Sigmoid colon (tissue), 4 donors: Measurements from ENCODE around the gene PRDM11.

Experiments used
- CTCF ChIP-seq, 4 experiments: fragments of 450-650 bp in 3 of 4; fragments of 200-600 bp in 1 of 4; IDR thresholded peaks; one replicate each; pipeline ENCODE4 v1.5.1; 2016 to 2019; ENCODE audit warnings: antibody characterized with exemption in 4 of 4, mild to moderate bottlenecking in 3 of 4, moderate library complexity in 2 of 4
- EP300 ChIP-seq, 4 donors: sonication (generic); formaldehyde crosslinking; IDR thresholded peaks; one replicate each; pipeline ENCODE4 v1.6.1; 2017; ENCODE audit warnings: antibody characterized with exemption in 4 of 4
- POLR2AphosphoS5 ChIP-seq, 4 donors: sonication (generic); formaldehyde crosslinking; IDR thresholded peaks; one replicate each; pipeline ENCODE4 v1.6.1; 2017; ENCODE audit warnings: antibody characterized with exemption in 4 of 4

- TF ChIP-seq CTCF (IDR thresholded peaks at IDR 0.05) (no peak), POLR2AphosphoS5 (IDR thresholded peaks at IDR 0.05) (no peak), EP300 (IDR thresholded peaks at IDR 0.05) (no peak)
These were observed 38.8 kb downstream of the PRDM11 start for GRCh38 chr11:45185228-45185729.
